Measurements from ENCODE around the gene SULF2. TPM values are rescaled to one million over a fixed set of nuclear protein-coding genes. Genes with fewer than 3 reads are reported as not detected.

Gene SULF2
- total RNA-seq, 1 experiment from 2014 or later: 13.0 TPM

GRCh38 chr20:47713878-47714450 lies 71.3 kb downstream of the SULF2 start:
- no peaks in the 10 kb centered on the region for H3K4me1 ChIP-seq (ENCODE audit: control insufficient read depth in 1 of 2, insufficient read depth in 2 of 2, low read length in 2 of 2)
- H4K20me1 ChIP-seq (ENCODE audit: insufficient read depth): no peaks in the 10 kb centered on the region
- no peaks in the 10 kb centered on the region for H3K27me3 ChIP-seq (ENCODE audit: insufficient read depth, low read length)
- H3K4me2 ChIP-seq (ENCODE audit: low read length): no peak overlapping the region
- no peak overlapping the region for H3K9ac ChIP-seq (ENCODE audit: low read length)
- TF ChIP-seq FOSL1 (IDR thresholded peaks at IDR 0.05; ENCODE audit: low read depth) (no peak), ATF3 (IDR thresholded peaks at IDR 0.05) (no peak), EZH2phosphoT487 (IDR thresholded peaks at IDR 0.05; ENCODE audit: borderline replicate concordance) (no peak), ZNF274 (IDR thresholded peaks at IDR 0.05; ENCODE audit: low read depth, low read length) (no peak), POLR2A (IDR thresholded peaks at IDR 0.05; ENCODE audit: borderline replicate concordance, extremely low read depth, insufficient read depth, insufficient read length) (no peak), CEBPB (IDR thresholded peaks at IDR 0.05; ENCODE audit: low read depth) (no peak), ZBTB33 (IDR thresholded peaks at IDR 0.05; ENCODE audit: extremely low read depth, insufficient replicate concordance, low read length) (no peak), JUND (IDR thresholded peaks at IDR 0.05) (no peak), CBX3 (IDR thresholded peaks at IDR 0.05; ENCODE audit: low read depth) (no peak), POLR2AphosphoS5 (IDR thresholded peaks at IDR 0.05; ENCODE audit: low read depth, low read length) (no peak), ELF1 (IDR thresholded peaks at IDR 0.05; ENCODE audit: borderline replicate concordance, low read depth) (no peak), REST (IDR thresholded peaks at IDR 0.05; ENCODE audit: low read depth) (no peak), SP1 (IDR thresholded peaks at IDR 0.05; ENCODE audit: low read depth) (no peak), SIN3A (IDR thresholded peaks at IDR 0.05; ENCODE audit: low read depth) (no peak)
- DNase-seq (ENCODE audit: low read depth, low spot score): no peak
- H3K9me2 ChIP-seq (ENCODE audit: insufficient read depth): no peaks in the 10 kb centered on the region
- BruUV-seq (replicated peaks): no TSS peak
- no peak overlapping the region for H3K27ac ChIP-seq (ENCODE audit: low read depth, low read length)
- no peak overlapping the region for H3K4me3 ChIP-seq (replicated peaks in 1 of 2; ENCODE audit: low read depth in 1 of 2, low read length in 2 of 2)
- intact Hi-C loops (cut with micrococcal nuclease): loop anchor here (5.0 kb wide), 1 partner anchor 37 kb away; no protein-coding TSS in a partner anchor
- H3K9me3 ChIP-seq (ENCODE audit: control insufficient read depth in 1 of 2, insufficient read depth in 1 of 2, low read depth in 1 of 2, low read length in 2 of 2): no peaks in the 10 kb centered on the region
- H2AFZ ChIP-seq (ENCODE audit: low read depth, low read length, poor library complexity, severe bottlenecking): no peak overlapping the region
- RAD21 ChIA-PET (ENCODE audit: low non-redundant PET in 1 of 2, low total read pairs in 2 of 2, uncharacterized antibody in 2 of 2, unreplicated experiment in 2 of 2): no interaction called here
- no peaks in the 10 kb centered on the region for H3K79me2 ChIP-seq (ENCODE audit: insufficient read depth, low read length)
- no peaks in the 10 kb centered on the region for H3K36me3 ChIP-seq (ENCODE audit: control insufficient read depth in 1 of 2, insufficient read depth in 2 of 2, low read length in 2 of 2)
- POLR2A ChIA-PET: no interaction called here
- ATAC-seq: no peak
- CTCF ChIA-PET: no interaction called here
